Measurements from ENCODE around the gene THAP11.
A peak's percentile ranks its signal among the peaks of the same experiment; 100 is the strongest.
"Not testable (repeated sequence)": the region's sequence is repeated elsewhere in the genome, so short reads cannot be mapped to it uniquely, and the experiment has no call there.

Gene THAP11

DNA sequence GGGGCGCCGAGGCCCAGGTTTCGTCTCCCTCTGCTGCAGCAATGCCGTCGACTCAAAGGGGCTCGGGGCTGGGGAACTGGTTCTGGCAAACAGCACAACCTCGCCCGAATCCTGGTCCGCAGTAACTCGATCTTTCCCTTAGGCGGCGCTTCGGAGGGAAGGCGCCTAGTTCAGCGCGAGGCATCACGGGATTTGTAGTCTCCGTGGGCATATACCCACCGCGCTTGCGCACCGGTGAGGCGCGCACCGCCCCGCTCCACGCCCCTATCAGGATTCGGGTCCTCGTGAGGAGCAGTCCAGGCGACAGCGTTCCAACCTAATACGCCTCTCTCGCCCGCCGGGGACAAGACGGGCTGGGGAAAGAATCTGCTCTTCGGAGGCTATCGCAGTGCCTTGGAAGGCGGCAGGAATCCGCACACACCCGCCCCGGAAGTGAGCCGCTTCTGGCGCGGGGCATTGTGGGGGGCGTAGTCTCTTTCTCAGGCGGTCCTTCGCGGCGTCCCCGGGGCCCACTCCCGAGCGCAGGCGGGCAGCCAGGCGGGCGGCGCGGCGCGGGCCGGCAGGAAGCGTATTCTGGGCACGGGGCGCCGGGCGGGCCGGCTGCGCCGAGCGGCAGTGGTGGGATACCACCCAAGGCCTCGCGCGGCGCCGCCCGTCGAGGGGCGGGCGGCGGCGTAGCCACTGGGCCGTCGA is at the start of gene THAP11:
Gene THAP11, plus strand, starts transcription at position 505 of the 693 bp plus-strand sequence. CDS start 235 bp downstream, outside the sequence.
- peak; percentile 82 for DNase-seq

DNA sequence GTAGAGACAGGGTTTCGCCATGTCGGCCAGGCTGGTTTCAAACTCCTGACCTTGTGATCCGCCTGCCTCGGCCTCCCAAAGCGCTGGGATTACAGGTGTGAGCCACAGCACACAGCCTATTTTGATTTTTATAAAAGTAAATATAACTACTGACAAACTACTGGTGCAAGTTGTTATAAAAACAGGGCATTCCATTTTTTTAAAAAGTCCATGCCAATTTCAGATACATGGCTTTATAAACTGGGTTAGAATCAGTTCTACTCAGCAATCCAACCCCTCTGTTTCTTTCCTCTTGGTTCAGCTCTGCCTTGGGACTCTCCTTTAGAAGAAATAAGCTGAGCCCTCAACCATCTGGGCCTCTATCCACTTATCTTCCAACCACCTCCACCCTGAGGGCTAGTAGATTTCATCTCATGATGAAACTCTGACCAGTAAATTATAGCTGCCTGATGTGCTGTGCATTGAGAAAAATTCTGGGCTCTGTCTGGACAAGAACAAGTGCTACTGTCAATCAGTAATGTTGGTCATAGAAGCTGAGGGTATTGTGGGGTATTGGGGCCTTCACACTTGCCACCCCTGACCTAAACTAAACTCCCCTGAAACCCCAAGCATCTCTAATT is 45.9 kb upstream of the THAP11 start:
- DNase-seq: no peak

DNA sequence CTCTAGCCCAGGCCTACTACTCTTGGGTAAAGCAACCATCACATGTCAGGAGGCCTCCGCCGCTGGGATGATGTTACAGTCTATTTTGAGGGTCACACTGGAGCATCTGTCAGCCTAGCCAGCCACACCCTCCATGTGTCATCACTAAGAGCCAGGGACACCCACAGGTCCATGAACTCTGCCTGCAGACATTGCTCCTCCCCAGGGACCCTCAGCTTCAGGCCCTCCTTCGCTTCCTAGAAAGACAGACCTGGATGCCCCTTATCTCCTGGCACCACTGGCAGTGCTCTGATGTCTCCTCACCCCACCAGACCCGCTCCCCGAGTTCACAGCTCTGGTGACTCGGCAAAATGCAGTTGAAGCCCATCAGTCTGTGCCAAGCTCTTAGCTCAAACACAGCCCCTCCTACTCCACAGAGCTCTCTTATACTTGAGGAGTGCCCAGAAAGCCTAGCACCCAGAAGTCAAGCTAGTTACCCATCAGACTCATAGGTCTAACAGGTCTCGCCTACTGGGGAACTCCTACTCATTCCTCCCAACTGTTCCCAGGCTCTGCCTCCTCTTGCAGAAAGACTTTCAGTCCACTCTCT is 41.7 kb upstream of the THAP11 start:
- no peak for DNase-seq

DNA sequence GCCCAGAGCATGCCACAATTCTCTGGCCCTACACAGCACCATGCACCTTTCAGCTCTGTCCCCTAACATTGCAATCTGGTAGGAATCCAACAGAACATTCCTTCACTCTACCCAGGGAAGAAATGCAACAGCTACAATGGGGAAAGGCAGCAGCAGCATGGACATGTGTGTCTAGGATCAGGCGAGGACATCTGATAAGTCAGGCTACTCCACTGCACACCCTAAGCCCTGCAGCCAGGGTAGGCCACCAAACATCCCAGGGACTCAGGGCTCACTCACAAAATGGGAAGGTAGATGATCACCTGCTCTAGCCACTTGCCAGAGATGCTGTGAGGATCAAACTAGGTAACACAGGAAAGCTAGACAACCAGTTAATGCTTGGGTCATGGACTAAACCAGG is 40.9 kb upstream of the THAP11 start:
- DNase-seq: no peak

DNA sequence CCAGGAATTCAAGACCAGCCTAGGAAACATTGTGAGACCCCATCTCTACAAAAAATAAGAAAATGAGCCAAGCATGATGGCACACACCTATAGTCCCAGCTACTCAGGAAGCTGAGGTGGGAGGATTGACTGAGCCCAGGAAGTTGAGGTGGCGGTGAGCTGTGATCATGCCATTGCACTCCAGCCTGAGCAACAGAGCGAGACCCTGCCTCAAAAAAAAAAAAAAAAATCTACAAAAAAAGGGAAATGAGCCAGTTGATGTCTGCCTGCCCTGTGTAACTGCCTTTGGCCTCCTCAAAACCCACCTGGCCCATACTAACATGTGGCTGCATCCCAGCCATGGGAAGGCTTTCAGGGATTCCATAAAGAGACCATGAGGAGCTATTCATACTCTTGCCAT is 40.2 kb upstream of the THAP11 start:
- no peak for DNase-seq

DNA sequence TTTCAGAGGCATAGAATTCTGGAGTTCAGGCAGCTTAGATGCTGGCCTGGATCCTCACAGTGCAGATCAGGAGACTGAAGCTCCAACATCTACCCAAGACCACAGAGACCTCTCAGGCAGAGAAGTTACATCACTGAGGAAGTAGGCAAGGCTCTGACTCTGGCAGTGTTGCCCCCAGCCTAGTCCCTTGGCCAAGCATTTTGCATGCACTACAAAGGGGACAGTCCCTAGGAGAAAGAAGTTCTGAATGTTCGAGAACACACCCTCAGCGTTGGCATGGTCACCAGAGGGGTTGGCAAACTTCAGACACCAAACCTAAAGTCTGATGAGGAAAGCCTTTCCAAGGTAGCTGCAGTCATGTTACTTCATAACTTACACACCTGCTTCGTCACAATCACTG is 38.2 kb upstream of the THAP11 start:
- no peak for DNase-seq

DNA sequence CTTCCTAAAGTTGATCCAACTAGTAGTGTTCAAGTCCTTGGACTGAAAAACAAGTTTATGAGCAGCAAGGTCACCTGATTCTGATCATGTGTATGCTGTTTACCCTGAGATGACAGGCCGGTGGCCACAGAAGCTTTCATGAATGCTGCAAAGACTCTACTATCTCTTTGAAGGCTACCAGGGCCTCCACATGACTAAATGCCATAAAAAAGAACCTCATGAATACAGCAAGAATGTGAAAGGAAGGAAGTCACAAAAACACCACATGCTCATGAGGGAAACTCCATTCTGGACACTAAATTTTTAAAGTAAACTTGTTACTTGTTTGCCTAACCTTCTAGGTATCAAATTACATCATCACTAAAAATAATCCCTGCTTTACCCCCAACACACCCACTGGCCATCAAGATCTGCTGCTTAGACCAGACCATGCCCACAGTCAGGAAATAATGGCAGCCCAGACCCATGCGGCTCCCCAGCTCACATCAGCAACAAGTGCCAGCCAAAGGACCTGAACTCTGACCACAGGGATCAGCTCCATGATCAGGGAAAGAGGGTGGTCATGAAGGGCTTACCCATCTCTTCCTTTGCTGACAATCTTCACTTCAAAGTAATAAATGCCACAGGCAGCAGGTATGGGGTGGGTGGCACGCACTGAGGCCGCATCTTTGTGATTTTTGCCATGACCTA is 37.1 kb upstream of the THAP11 start:
- DNase-seq: no peak

DNA sequence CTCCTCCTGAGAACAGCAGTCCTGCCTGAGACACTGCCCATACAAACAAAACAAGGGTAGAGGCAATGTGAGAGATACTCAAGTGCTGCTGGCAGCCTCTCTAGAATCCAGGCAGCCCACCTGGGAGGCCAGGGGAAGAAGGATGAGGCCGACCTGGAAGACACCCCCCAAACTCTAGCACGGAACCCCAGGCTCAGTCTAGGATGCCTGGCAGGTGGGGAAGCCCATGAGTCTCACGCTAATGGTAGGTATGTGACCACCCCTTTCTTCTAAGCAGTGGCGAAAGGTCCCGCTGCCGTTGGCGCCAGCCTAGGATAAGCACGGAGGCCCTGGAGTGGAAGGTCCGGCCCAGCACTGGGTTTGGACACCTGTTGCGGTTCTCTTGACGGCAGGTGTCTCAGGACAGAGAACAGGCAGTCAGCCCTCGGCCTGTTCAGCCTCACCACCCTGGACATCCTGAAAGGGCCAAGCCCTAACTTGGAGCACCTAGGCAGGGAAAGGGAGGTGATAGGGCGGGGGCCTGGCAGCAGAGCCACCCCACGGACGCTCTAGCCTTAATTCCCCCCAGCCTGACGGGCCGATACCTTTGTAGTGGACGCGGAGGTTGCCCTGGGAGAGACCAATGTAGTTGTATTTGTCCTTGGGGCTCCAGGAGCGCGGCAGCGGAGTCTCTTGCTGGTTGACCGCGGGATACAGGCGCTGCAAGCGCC is 36.2 kb upstream of the THAP11 start:
- no peak for DNase-seq

DNA sequence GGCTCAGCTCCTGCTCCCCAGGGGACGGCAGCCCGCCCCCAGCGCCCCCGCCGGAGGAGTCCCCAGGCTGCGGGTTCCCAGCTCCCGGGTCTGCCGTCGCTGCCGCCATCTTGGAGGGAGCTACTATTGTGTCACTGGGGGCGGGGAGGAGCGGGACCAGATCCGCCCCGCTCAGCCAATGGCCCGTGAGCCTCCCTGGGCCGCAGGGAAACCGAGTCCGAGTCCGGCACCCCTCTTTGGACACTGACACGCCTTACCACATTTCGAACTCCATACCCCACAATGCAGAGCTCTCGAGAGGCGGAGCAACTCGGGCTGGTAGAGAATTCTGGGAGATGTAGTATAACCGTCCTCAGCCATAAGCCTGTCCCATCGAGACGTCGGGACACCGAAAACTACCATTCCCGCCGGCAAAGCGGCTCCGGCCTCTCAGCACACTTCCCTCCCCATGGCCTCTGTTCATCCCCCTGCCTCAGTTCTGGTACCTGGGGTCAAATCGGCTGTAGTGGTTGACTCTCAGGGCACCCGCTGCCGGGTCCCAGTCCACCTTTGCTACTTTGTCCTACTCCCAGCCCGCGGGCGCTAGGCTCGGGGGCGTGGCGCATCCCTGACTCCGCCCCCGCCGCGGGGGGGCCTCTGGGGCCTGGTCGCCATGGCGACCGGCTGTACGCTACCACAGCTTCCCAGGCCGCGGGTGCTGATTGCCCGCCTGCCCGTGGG is 35.5 kb upstream of the THAP11 start, which contains the start of the genes RANBP10 and TSNAXIP1:
Gene RANBP10, minus strand, starts transcription at position 133 of the 720 bp plus-strand sequence. Its CDS starts 24 bp downstream, at position 109.
Gene TSNAXIP1, plus strand, starts transcription at position 462 of the 720 bp plus-strand sequence. CDS start 261 bp downstream, outside the sequence.
- DNase-seq: peak; percentile 98

DNA sequence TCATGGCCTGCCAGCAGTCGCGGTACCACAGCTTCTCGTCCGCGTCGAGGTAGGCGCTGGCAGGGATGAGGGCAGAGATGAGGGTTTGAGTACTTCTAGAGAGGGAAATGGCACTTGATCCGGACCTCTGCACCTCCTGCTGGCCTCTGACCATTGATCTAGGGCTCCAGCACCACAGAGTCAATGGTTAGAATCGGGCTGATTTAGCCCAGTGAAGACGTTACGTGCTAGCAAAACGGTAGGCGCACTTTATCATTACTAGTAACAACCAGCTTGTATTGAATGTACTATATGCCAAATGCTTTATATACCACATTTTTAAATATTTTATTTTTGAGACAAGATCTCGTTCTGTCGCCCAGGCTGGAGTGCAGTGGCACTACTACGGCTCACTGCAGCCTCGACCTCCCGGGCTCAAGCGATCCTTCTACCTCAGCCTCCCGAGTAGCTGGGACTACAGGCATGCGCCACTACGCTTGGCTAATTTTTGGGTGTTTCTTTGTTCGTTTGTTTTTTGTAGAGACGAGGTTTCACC is 34.9 kb upstream of the THAP11 start:
- DNase-seq: no peak

DNA sequence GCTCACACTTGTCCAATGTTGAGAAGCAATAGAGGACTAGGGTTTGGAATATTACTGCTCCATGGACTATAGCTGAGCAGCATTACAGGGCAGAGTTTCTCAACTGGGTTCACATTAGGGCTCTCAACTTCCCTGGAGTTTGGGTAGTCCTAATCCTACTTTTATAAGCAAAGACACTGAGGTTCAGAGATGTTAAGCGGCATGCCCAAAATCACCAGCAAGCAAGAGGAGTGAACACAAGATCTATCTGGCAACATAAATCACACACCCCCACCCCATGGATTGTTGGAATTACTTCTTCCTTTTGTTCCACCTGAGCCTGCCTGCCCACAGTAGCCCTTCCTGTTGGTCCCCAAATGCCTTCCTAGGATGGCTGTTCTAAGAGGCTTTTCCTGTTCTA is 30.2 kb upstream of the THAP11 start:
- DNase-seq: no peak

DNA sequence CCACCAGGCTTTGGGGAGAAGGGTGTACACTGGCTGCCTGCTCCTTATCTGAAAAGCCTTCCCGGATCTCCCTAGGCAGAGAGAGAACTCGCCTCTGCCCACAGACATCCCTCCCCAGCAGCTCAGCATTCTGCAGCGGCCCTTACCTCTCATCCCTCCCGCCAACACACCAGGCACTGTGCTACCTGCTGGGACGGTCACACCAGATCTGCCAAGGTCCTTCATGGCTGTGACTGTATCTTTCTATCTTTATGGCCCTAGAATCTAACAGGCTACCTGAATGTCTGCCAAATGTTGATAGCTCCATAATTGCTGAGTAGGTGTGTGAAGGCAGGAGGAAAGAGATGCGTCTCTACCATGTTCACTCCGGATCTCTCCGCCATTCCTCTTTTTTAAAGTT is 27.6 kb upstream of the THAP11 start:
- DNase-seq: no peak

DNA sequence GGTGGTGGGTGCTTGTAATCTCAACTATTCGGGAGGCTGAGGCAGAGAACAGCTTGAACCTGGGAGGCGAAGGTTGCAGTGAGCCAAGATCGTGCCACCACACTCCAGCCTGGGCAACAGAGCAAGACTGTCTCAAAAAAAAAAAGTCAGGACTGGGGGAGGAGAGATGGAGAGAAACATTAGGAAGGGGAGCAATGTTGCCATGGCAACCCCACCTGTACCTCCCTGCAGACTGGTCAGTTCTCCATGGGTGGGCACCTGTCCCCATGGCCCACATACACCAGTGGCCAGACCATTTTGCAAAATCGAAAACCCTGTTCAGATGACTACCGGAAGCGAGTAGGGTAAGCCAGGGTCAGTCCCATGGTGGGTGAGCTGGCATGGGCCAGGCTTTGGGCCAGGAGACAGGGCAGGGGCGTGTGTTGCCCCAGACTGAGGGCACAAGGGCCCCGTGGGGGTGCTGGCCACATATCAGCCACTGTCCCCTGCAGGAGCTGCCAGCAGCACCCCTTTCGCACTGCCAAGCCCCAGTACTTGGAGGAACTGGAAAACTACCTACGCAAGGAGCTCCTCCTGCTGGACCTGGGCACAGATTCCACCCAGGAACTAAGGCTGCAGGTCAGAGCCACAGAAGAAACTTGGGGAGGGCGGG is 21.4 kb upstream of the THAP11 start:
- DNase-seq: no peak

DNA sequence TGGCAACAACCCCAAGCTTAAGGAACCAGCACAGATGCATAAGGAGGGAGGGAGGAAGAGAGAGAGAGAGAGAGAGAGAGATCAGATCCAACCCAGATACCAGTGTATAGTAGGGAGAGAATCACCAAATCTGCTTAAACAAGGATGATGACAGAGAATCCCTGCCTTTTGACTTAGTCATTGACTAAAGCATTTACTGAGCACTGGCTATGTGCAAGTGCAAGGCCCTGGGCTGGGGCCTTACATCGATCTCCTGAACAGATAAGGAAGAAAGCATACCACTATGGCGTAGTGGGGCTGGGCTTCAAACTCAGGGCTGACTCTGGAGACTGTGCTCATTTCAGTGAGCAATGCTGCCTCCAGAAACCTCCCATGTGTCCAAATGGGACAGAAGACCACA is 19.6 kb upstream of the THAP11 start:
- DNase-seq: no peak

DNA sequence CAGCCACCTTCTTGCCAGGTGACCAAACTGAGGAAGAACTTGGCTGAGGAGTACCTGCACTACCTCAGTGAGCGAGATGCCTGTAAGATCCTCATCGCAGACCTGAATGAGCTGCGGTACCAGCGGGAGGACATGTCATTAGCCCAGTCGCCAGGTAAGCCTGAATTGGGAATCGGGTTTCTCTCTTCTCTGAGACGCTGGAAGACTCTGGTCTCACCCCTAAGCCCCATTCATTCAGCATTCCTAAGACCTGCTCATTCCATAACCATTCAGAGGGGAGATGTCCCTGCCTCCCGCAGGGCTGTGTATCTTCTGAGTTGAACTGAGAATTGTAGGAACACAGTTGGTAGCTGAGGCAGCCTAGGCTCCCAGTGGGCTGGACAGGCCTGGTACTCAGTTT is 17.0 kb upstream of the THAP11 start:
- DNase-seq: no peak

DNA sequence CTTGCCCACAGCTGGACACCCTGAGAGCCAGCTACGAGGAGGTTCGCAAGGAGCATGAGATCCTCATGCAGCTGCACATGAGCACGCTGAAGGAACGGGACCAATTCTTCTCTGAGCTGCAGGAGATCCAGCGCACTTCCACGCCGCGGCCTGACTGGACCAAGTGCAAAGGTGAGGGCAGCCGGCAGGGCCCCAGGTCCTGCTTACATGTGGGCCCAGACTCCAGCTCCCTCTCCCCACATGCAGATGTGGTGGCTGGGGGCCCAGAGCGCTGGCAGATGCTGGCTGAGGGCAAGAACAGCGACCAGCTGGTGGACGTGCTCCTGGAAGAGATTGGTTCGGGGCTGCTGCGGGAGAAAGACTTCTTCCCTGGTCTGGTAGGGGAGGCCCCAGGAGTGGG is 16.2 kb upstream of the THAP11 start:
- DNase-seq: no peak

DNA sequence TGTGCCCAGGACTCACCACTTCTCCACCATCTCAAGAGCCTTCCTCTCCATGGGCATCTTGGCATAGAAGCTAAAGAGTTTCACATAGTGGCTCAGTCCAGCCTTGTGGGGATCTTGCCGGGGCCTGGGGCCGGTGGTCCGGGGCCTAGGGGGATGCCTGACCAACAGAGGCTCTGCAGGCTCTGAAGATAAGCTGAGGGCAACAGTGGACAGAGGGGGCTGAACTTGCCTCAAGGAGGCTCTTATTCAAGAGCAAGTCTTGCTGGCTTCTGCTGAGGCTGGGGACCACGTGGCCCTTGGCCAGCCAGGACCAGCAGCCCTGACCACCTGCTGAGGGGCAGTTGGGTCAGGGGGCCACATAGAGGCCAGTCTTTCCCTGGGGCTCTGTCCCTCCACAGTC is 13.5 kb upstream of the THAP11 start:
- no peak for DNase-seq

DNA sequence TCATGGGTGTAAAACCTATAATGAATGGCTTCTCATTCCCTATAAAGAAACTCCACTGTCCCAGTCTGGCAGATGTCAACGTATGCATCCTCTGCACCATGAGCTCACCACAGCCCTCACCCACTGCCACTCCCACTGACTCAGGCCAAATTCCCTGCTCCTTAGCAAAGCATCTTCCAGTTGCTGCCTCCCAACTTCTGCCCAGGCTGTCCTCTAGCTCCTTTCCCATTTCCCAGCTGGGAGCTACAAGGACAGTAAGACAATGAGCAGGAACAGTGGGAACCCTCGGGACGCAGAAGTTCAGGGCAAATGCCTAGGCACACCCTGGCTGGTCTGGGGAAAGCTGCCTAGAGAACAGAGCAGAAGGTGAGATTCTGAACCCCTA is 9.1 kb upstream of the THAP11 start:
- DNase-seq: no peak

DNA sequence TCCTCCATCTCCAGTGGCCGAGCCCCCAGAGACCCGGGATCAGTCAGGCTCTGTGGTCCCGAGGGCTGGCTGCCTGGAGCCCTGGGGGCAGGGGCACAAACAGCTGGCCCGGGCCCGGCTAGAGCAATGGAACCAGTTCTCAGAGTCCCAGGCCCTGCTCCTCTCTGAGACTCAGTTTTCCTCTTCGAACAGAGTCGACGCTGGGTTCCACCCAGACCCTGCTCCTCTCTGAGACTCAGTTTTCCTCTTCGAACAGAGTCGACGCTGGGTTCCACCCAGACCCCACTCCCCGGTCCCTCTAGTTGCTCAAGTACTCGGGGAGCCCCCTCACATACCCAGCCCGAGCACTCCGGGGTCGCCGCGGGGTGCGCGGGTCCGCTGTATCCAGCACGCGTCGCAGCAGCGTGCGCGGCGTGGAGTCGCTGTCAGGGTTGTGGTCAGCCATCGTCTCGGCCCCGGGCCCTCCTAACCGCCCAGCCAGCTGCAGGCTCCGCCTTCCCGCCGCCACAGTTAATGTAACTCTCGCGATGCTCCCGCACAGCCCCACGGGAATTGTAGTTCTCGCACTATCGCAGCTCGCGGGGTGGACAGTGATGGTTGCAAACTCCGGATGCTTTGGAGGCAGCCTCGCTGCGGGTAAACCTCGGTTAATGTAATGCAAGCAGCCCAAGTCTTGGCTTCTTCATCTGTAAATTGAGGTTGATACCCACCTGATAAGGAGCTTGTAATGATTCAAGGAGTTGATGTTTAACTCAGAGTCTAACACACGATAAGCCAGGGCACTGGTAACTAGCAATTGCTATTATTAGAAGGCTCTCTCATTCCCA is 8.5 kb upstream of the THAP11 start:
- DNase-seq: peak; percentile 31

DNA sequence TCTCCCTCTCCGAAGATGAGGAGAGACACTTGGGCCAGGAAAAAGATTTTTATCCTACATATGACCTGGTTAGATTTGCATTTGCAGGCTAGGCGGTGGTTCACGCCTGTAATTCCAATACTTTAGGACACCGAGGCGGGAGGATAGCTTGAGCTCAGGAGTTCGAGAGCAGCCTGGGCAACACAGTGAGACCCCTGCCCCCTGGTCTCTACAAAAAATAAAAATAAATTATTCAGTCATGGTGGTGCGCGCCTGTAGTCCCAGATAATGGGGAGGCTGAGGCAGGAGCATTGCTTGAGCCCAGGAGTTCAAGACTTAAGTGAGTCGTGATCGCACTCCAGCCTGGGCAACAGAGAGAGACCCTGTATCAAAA is 7.9 kb upstream of the THAP11 start:
- no peak for DNase-seq

DNA sequence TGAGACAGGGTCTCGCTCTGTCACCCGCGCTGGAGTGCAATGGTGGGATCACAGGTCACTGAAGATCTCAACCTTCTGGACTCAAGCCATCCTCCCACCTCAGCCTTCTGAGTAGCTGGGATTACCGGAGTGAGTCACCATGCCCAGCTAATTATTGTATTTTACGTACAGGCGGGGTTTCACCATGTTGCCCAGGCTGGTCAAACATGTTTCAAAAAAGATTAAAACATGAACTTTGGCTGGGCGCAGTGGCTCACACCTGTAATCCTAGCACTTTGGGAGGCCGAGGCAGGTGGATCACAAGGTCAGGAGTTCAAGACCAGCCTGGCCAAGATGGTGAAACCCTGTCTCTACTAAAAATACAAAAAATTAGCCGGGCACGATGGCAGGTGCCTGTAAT is 4.9 kb upstream of the THAP11 start:
- not testable (repeated sequence) for DNase-seq

Measured in NCI-H524 treated with DMSO at 0.1 percent for 48 hours (cell line).